ENCODE measurements around the gene NUF2. TPM values are rescaled to one million over a fixed set of nuclear protein-coding genes. Genes with fewer than 3 reads are reported as not detected.

The NUF2 gene
- polyA plus RNA-seq, 1 donor, result 9.1 TPM

DNA sequence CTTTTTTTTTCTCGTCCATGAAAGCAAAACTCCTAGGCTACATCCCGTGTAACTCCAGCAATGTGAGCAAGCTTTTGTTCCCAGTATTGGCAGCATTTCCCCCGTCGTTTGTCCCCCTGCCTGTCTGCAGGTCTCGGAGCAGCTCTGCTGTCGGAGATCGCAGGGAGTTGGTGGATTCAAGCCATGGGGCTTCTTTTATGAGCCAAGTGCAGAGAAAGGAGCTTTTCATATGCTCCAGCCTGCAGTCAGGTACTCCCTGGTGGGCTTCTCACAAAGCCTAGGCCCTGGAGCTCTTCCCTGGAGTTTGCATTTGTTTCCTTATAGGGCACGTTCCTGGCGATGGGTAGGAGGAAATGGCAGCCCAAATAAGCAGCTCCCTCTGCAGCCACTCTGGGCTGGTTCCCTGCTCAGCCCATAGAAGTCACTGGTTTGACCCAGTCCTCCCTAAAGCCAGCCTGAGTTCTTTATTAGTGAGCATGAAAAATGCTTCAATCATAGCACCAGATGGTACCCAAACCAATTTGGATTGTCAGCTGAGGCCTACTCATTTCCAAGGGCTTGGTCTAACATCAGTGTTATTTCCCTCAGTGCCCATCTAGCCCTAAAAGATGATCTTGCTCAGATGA is 78.3 kb downstream of the NUF2 start:
- no peak for DNase-seq (ENCODE audit: low read depth)

- DNase-seq (ENCODE audit: low read depth), result no peak
Measured at GRCh38 chr1:163401211-163401610, 79.5 kb downstream of the NUF2 start.

Other genes with a start within 250 kb of the NUF2 start
- gene RGS5, start 119.0 kb upstream of the NUF2 start, polyA plus RNA-seq (ENCODE audit: insufficient read length), result 47.2 TPM

Measured in forelimb muscle (tissue), 1 donor.